Measurements from ENCODE around the gene GRIP2. TPM values are rescaled to one million over a fixed set of nuclear protein-coding genes. Genes with fewer than 3 reads are reported as not detected.
A peak's percentile ranks its signal among the peaks of the same experiment; 100 is the strongest.

GRIP2 gene
- total RNA-seq, 3 donors from 2014 or later, result 0.70 to 2.2 (median 1.6) TPM

- TF ChIP-seq, protein P1, sequence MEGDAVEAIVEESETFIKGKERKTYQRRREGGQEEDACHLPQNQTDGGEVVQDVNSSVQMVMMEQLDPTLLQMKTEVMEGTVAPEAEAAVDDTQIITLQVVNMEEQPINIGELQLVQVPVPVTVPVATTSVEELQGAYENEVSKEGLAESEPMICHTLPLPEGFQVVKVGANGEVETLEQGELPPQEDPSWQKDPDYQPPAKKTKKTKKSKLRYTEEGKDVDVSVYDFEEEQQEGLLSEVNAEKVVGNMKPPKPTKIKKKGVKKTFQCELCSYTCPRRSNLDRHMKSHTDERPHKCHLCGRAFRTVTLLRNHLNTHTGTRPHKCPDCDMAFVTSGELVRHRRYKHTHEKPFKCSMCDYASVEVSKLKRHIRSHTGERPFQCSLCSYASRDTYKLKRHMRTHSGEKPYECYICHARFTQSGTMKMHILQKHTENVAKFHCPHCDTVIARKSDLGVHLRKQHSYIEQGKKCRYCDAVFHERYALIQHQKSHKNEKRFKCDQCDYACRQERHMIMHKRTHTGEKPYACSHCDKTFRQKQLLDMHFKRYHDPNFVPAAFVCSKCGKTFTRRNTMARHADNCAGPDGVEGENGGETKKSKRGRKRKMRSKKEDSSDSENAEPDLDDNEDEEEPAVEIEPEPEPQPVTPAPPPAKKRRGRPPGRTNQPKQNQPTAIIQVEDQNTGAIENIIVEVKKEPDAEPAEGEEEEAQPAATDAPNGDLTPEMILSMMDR (IDR thresholded peaks at IDR 0.05), result no peak
- DNase-seq (peak in 1 of 3 donors; percentile 36), ATAC-seq (no peak)
- Histone ChIP-seq H3K4me1 (ENCODE audit: low read depth) (peaks cover 22% of the 10 kb centered on the region), H3K9me3 (no peaks in the 10 kb centered on the region), H3K36me3 (ENCODE audit: low read depth) (no peaks in the 10 kb centered on the region), H3K4me3 (no peak overlapping the region)
- intact Hi-C loops (cut with DNase I, micrococcal nuclease), result no loop called here
Observed at GRCh38 chr3:14448756-14449727, 91.1 kb downstream of the GRIP2 start.

DNA sequence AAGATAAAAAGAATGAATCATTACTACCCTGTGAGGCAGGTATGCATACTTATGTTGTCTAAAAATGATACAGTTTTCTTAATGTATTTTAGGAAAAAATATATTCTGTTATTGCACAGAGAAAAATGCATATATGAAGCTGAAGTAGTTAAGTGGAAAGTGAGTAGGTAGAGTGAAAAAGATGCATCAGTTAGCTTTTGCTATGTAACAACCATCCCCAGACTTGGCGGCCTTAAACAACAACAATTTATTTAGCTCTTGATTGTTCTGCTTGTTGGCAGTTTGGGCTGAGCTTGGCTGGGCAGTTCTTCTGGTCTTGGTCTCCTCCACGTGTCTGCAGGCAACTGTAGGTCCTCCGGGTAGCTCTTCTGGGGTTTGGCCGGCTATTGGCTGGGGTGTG, 92.1 kb downstream of the GRIP2 start:
- TF ChIP-seq, protein P1 (IDR thresholded peaks at IDR 0.05), result no peak
- DNase-seq (no peak), ATAC-seq (no peak)
- Histone ChIP-seq H3K4me1 (ENCODE audit: low read depth) (peaks cover 14% of the 10 kb centered on the region), H3K9me3 (no peaks in the 10 kb centered on the region), H3K4me3 (no peak overlapping the region), H3K36me3 (ENCODE audit: low read depth) (no peaks in the 10 kb centered on the region)
- intact Hi-C loops (cut with DNase I, micrococcal nuclease), result no loop called here

DNA sequence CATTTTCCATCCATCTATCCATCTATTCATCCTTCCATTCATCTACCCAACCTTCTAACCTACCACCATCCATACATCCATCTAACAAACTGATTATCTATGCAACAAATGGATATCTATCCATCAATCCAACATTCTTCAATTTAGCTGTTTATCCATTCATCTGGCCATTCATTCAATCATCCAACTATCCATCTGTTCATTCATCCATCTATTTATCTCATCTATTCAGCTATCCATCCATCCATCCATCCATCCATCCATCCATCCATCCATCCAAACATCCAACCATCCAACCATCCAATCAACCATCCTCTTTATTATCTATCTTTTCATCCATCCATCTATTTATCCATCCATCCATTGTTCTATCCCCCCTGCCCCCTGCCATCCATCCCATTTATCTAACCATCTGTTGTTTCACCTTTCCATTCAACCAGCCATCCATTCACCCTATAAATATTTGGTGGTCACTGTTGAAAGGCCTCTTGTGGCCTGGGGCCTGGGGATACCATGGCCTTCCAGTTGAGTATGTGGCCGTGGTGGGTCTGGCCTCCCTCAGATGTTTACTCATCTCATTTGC, 93.1 kb downstream of the GRIP2 start:
- ATAC-seq (no peak), DNase-seq (no peak)
- Histone ChIP-seq H3K4me1 (ENCODE audit: low read depth) (peaks cover 5% of the 10 kb centered on the region), H3K9me3 (no peaks in the 10 kb centered on the region), H3K4me3 (no peak overlapping the region), H3K36me3 (ENCODE audit: low read depth) (no peaks in the 10 kb centered on the region)
- intact Hi-C loops (cut with DNase I, micrococcal nuclease), result no loop called here
- TF ChIP-seq, protein P1 (IDR thresholded peaks at IDR 0.05), result no peak

GRCh38 chr3:14445773-14446172, 94.4 kb downstream of the GRIP2 start:
- H3K36me3 ChIP-seq (ENCODE audit: low read depth), result no peaks in the 10 kb centered on the region
- intact Hi-C loops (cut with DNase I, micrococcal nuclease), result no loop called here
- no peak for ATAC-seq

GRCh38 chr3:14444380-14444779, 95.8 kb downstream of the GRIP2 start:
- ATAC-seq (no peak), DNase-seq (no peak)
- intact Hi-C loops (cut with DNase I, micrococcal nuclease), result no loop called here
- H3K36me3 ChIP-seq (ENCODE audit: low read depth), result no peaks in the 10 kb centered on the region
- TF ChIP-seq, protein P1 (IDR thresholded peaks at IDR 0.05), result no peak
- H3K9me3 ChIP-seq, result no peaks in the 10 kb centered on the region
- no peak overlapping the region for H3K4me3 ChIP-seq
- H3K4me1 ChIP-seq (ENCODE audit: low read depth), result peaks cover 2% of the 10 kb centered on the region

More at GRCh38 chr3:14445773-14446172, 94.4 kb downstream of the GRIP2 start:
- H3K4me1 ChIP-seq (ENCODE audit: low read depth), result no peaks in the 10 kb centered on the region
- no peak overlapping the region for H3K4me3 ChIP-seq
- TF ChIP-seq, protein P1 (IDR thresholded peaks at IDR 0.05), result no peak
- no peak for DNase-seq
- no peaks in the 10 kb centered on the region for H3K9me3 ChIP-seq

Data from mucosa of descending colon (tissue), 3 donors.